Measurements from ENCODE around the gene PARD3.
"Not testable (repeated sequence)": the region's sequence is repeated elsewhere in the genome, so short reads cannot be mapped to it uniquely, and the experiment has no call there.

The PARD3 gene

DNA sequence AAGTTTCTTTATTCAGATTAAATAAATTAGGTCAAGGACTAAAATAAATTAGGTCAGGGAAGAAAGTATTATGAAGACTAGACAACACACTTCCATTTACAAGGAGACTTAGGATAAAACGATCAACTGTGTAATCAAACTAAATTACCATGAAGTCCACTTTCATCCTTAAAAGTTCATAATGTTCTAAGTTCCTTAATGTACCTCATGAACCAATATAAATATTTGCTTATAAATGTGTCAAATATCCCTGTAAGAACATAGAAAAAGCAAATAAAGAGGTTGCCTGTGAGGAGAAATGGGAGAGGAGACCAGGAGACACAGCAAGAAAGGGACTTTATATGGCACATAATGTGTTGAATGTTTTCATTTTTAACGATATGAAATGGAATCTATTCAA is 345.6 kb downstream of the PARD3 start:
- DNase-seq (ENCODE audit: low read depth in 2 of 2): no peak

DNA sequence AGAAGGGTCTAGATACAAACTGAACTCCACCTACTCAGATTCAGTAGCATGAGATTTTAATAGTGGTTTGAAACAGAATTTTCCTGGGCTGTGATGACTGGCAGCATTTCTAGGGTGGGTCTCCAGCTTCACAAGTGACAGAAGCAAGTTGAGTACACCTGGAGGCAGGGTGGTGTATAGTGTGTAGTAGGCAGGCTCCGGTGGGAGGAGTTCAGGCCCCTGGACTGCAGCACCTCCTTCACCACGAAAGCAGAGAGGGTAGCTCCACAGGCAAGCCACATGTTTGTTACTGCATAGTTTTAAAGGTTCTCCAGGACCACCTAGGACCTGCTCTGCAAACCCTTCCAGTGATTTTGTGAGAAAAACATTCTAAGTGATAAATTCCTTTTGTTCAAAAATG is 347.2 kb downstream of the PARD3 start:
- no peak for DNase-seq (ENCODE audit: low read depth in 2 of 2)

DNA sequence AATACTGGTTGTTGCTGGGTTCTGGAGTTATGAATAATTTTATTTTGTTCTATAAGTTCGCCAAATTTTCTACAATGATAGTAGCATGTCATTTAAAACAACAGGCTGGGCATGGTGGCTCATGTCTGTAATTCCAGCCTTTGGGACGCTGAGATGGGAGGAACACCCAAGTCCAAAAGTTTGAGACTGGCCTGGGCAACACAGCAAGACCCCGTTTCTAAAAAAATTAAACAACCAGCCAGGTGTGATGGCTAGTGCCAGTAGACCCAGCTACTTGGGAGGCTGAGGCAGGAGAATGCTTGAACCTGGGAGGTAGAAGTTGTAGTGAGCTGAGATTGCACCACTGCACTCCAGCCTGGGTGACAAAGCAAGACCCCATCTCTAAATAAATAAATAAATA is 347.7 kb downstream of the PARD3 start:
- DNase-seq (ENCODE audit: low read depth in 2 of 2): no peak

DNA sequence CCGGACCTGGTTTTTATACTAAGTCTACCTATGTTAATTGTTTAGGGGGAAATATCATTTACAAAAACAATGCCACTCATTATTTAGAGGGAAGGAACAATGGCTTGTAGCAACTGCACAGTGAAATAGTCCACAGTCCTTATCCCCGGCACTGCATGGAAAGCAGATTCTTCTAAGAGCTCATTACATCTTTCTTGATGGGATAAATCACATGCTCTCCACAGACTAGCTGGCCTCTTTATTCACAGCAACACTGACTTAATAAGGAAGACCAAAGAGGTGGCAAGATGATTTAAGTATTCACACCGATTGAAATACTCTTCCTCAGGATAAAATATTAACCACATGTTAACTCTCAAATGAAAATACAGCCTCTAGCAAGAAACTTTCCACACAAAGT is 349.4 kb downstream of the PARD3 start:
- no peak for DNase-seq (ENCODE audit: low read depth in 2 of 2)

DNA sequence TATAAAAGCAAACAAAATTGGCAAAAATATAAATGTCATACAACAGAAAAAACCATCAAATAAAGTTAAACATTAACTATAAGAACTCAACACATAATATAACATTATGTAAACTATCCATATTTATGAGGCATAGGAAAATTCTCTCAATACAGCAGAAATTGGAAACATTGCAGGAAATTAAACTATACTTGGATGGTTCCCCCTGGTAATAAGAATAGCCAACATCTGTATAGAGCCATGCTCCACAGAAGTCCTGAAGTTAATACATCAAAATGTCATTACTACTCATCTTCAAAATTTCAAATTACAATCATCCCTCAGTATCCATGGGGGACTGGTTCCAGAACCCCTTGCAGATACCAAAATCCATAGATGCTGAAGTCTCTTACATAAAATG is 350.5 kb downstream of the PARD3 start:
- DNase-seq (ENCODE audit: low read depth in 2 of 2): no peak

DNA sequence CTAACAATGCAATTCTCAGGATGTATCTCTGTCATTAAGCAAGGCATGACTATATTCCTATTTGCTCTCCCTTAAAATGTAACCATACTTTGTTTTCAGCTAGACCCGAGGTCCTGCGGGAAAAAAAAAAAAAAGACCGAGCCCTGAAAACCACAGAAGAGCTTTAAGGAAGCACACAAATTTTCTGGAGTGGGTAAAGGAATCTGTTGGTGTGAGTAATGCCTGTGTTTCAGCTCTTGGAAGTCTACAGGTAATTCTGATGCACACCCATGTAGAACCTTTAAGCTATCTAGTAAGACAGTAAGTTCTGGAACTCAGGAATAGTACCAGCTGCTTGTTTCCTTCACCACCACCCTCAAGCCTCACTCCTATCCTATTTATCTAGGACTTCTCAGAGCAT is 351.1 kb downstream of the PARD3 start:
- no peak for DNase-seq (ENCODE audit: low read depth in 2 of 2)

DNA sequence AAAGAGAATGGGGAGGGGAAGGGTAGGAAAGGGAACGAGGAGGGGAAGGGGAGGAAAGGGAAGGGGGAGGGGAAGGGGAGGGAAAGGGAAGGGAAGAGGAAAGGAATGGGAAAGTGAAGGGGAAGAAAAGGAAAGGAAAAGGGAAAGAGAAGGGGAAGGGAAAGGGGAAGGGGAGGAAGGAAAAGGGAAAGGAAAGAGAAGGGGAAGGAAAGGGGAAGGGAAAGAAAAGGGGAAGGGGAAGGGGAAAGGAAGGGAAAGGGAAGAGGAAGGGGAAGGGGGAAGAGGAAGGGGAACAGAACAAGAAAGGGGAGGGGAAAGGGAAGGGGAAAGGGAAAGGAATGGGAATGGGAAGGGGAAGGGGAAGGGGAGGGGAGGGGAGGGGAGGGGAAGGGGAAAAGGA is 352.1 kb downstream of the PARD3 start:
- DNase-seq (ENCODE audit: low read depth in 2 of 2): no peak

DNA sequence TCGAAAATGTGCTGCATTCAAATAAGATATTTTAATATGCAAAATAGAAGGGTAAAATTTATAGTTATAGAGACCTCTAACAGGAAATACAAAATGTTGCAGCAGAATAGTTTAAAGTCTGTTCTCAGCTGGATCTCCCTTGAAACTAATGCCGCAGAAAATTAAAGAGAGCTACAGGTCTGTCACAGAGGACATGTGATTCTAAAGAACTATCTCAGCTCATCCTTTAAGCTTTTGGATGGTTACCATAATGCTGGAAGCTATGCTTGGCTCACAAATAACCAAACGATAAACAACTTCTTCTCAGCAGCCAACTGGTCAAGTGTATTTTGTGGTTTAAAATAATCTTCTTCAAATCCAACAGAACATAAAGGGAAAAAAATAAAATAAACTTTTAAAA is 353.0 kb downstream of the PARD3 start:
- DNase-seq (ENCODE audit: low read depth in 2 of 2): no peak

DNA sequence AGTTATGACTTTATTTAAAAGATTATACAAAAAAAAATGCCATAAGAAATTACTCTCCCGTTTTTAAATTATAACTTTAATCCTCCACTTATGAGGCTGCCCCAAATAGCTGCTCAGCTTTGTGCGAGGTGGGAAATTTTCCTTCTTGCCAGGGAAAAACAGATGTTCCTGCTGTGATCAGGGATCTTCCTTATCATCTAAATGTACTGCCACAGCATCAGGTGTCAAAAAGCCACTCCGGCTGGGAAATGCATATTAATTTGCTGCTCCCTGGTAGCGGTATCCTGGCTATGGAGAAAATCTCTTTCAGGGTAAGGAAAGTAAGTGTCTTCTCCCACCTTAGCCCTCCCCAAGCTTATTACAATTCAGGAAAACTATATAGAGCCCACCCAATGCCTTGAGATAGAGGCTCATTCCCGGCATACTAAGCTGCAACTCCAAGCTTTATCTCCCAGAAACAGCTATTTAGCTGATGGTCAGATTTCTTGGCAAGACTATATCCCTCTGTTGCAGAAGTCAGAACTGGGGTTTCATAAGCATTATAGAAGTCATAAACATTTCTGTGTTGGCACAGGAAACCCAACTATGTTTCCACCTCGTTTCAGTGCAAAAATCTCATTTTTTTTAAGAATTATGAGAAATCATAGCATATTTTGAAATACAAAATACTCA is 360.4 kb downstream of the PARD3 start:
- no peak for DNase-seq (ENCODE audit: low read depth in 2 of 2)

DNA sequence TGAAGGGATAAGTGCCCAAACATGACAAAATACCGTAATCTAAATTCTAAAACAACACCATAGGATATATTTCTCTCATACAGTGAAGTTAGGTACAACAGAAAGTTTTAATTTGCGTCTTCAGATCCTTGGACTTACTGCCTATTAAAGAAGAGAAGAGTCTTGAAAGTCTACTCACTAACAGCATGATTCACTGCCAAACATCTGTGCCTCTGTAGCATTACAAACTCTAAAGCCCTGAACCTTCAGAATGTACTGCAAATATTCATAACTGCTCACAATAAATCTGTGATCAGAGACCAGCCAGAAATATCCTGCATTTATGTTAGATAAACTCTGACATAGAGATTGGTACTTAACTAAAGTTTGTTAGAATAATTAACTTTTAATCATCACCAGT is 365.3 kb downstream of the PARD3 start:
- DNase-seq (ENCODE audit: low read depth in 2 of 2): no peak

DNA sequence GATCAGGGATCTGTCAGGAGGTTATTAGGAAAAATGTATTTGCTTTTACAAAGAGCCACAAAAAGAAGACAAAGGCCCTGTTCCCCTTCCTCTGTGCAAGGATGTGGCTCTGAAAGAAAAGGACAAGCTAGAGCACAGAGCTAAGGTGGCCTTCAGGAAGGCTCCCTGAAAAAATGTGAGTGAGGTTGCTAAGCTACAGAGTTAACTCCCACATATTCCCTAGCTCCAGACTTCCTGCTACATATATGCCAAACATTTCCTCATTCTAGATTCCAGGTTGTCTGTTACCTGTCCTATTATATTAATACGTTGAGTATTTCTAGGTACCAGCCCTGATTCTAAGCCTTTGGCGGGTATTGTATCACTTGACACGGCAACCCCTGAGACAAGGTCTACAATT is 369.0 kb downstream of the PARD3 start:
- DNase-seq (ENCODE audit: low read depth in 2 of 2): no peak

DNA sequence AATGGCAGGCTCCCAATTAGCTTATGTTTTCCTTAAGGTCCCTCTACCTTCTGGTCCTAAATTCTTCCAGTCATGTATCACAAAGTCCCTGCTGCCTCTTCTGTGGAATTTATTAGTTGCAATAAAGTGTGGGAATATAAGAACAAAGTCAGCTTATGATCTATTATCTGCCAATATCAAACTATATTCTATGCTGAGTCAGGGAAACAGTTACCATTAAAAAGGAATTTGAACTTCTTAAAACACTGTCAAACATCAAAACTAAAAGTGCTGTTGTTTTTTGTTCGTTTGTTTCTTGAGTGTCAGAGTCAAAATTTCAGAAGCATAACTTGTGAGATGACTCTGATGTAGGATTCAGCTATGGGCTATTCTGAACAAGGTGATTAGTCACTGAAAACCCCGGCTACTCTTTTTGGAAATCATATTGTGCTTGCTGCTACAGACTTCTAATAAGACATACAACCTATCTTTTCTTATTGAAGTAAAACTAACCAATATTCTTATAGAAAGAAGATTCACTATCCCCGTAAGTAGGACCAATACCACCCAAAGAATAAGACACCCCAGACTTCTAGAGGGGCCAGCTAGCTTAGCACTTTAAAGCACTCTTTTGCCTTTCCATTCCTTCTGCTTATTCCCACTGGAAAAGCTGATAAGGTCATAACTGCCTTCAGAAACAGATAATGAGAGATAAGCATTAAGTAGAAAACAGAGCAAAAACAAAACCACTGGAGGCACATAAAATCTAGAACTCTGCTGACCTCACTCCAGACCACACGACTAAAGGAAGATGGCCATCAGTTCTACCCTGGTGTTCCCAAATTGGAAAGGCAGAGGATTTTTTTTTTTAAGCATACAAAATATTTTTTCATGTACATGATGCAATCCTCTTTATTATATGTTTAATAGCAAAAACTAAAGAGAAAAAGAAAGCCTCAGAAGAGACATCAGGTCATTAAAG is 370.6 kb downstream of the PARD3 start:
- DNase-seq (ENCODE audit: low read depth in 2 of 2): no peak

DNA sequence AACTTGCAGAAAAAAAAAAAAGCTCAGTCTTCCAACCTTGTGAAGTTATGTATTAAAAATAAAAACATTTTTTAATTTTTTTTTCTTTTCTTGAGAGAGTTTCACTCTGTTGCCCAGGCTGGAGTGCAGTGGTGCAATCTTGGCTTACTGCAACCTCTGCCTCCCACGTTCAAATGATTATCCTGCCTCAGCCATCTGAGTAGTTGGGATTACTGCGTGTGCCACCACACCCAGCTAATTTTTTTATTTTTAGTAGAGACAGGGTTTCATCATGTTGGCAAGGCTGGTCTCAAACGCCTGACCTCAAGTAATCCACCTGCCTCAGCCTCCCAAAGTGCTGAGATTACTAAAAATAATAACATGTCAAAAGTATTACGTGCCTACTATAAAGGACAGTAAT is 375.7 kb downstream of the PARD3 start:
- not testable (repeated sequence) for DNase-seq (ENCODE audit: low read depth in 2 of 2)

DNA sequence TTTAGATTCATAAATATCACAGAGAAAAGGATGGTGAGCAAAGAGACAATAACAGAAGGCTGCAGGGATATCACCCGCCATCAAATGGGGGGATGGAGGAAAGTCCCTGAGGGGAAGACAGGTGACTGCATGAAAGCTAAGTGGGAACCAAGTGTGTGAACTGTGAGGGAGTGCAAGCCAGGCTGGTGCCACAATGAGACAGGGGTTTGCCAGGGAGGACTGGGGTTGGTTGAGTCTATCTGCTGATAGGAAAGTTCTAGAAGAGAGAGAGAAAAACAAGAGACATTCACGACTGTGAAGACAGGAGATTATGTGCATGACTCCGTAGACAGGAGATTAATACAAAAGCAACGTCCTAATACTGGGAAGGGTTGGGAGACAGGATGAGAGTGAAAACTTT is 376.4 kb downstream of the PARD3 start:
- DNase-seq (ENCODE audit: low read depth in 2 of 2): no peak

DNA sequence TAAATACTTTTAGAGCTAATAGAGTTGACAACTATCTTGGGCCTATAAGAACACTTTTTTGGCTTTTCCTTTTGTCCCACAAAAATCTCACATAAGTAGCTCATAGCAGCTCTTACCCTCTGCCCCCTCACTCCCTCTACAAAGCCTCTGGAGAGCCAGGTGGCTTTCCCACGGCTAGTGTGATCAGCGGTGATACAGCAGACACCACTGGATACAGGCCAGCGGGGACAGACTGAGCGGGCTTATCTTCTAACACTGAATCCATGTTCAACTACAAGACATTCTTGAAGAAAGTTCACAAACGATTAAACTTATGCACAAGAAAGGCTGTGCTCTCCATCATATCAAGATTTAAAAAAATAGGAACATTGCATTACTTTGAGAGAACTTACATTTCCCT is 377.2 kb downstream of the PARD3 start:
- DNase-seq (ENCODE audit: low read depth in 2 of 2): no peak

DNA sequence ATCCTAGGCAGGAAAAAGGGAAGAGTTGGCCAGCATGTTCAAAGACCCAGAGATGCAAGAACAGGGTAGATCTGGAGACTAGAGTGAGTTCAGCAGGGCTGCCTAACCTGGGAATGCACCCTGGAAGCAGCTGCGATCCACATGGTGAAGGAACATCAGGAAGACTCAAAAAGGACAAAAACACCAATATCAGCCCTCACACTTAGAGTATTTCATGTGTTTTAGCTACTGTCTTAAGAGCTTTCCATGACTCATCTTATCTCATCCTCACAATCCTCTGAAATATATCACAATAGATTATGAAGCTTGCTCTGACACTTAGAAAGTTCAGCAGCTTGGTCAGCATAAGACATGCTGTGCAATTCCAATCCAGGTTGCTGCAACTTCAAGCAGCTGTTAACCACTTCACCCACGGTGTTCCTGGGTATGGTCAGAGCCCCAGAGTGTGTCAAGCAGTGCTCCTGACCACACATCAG is 380.9 kb downstream of the PARD3 start:
- no peak for DNase-seq (ENCODE audit: low read depth in 2 of 2)

DNA sequence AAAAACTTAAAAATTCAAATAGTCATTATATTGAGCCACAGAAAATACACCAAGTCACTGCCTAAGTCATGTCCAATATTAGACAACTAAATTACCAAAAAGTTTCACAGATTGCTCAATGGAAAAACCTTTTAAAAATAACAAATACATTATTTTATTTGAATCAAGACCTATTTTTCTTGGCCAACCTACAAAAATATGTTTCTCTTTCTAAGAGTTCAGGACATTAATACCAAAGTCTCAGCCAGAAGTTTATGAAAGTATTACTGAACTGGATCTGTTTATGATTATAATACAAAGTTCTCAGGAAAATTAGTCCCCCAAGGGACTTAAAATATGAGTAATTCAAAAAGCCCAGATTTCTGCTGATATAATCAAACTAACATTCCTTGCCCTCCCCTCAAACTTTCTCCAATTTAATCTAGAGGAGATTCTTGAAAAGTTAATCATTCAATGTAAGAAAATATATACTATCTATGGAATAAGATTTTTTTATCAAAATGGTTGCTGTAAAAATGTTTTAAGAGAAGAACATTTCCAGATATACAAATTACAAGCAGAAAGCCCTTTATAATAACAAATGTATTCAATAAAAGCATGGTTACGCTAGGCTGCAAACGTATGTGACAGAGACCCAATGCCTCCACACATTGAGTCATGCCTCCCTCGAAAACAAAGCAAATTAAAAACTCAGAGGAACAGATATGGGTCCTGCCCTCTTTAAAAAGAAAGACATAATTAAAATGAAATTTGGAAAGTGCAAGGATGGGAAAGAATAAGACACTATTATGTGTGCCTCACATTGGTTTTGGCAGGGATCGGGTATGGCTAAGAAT is 381.6 kb downstream of the PARD3 start:
- no peak for DNase-seq (ENCODE audit: low read depth in 2 of 2)

DNA sequence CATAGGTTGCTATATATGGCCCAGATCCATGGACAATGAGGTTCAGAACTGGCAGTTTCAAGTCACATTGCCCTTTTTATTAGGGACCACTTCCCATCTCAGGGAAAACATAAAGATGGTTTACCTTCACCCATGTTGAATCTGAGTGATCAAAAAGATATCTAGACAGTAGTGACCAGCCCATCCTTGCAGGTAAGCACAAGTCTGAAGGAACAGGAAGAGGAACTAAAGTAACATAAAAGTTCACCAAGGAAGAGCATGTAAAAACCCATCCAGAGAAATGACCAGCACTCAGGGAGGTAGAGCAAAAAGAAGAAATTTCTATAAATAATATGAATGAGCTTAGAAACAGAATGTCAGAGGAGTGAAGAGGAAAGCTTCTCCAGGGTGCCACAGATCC is 382.5 kb downstream of the PARD3 start:
- no peak for DNase-seq (ENCODE audit: low read depth in 2 of 2)

DNA sequence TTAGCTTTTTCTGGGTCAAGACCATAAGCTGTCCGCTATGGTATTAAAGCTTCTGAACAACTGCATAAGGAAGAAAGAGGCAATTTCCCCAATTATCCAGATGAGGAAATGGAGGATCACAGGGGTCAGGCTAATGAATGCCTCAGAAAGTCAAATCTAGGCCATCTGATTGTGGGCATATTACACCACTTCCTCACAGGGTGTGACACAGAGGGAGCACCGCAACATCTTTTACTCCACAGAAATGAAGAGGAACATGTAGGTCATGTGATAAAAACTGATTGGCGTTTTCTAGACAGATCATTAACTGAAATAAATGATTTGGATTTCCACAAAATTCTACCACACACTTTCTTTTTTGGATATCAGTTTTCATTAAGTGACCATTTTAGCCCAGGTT is 384.4 kb downstream of the PARD3 start:
- DNase-seq (ENCODE audit: low read depth in 2 of 2): no peak

DNA sequence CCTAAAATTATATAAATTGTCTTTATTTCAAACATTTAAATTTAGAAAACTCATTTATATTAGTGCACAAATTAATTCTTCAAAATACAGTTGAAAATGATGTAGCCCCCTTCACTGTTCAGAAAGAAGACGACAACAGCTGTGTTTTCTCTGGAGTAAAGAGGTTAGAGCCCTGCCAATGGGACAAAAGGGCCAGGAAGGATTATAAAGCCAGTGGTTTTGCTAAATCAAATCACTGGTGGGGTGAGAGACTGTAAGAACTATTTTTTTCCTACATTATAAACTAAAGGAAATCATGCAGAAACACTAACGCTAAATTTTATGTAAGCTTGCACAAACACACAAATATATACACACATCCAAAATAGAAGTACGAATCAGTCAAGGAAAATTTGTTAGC is 386.6 kb downstream of the PARD3 start:
- DNase-seq (ENCODE audit: low read depth in 2 of 2): no peak

DNA sequence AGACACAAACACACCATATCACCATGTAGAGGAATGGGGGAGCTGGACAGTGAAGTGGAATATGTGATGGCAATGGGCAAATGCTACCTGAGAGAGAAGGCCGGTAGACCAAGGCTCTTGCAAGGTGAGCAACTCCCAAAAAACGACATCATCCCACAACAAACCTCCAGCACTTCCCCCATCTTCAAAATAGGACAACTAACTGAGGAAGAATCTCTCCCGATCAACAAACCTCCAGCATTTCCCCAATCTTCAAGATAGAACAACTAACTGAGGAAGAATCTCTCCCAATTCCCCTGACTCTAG is 387.2 kb downstream of the PARD3 start:
- no peak for DNase-seq (ENCODE audit: low read depth in 2 of 2)

DNA sequence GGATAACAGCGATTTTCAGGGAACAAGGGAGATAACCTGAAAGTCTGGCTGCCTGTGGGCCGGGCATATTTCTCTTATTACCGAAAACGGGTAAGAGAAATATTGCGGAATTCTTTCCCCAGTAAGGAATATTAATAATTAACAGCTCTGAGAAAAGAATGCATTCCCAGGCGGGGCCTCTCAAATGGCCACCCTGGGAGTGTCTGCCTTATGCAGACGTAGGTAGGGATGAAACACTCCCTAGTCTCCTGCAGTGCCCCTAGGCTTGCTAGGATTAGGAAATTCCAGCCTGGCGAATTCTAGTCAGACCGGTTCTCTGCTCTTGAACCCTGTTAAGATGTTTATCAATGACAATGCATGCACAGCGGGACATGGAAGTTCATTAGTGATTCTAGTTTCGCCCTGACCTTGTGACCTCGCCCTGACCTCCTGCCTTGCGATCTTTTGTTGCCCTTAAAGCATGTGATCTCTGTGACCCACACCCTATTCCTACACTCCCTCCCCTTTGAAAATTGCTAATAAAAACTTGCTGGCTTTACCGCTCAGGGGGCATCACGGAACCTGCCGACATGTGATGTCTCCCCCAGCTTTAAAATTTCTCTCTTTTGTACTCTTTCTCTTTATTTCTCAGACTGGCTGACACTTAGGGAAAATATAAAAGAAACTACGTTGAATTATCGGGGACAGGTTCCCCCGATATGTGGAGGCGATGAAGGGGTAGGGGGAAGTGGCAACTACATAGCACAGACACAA is 387.8 kb downstream of the PARD3 start:
- not testable (repeated sequence) for DNase-seq (ENCODE audit: low read depth in 2 of 2)

Data from stimulated activated CD4-positive, alpha-beta T cell treated with anti-CD3 and anti-CD28 coated beads, Interleukin-1b, Interleukin-23, amount 100 ng/mL, for 1 hour (primary cell).